IMR-90 (cell line): ENCODE measurements around the gene FOCAD. TPM values are rescaled to one million over a fixed set of nuclear protein-coding genes. Genes with fewer than 3 reads are reported as not detected.

Experiments used
- ATAC-seq: fragments of 200-7000 bp; cut with Tn5 transposase; 2 replicates; pipeline ENCODE4 v1.9.1; 2020; ENCODE audit warnings: low read depth, mild to moderate bottlenecking, moderate library complexity
- BruUV-seq: library from RNA; stranded (reverse); fragments of 400-500 nt; replicated peaks from 2 replicates; lab custom pipeline; 2021; lab: Mats Ljungman, UMichigan
- CTCF ChIA-PET: fragments of 300-600 bp; formaldehyde crosslinking; extraction: SDS; loops from one replicate; lab custom pipeline; 2021; ENCODE audit warnings: antibody characterized with exemption; lab: Yijun Ruan, JAX
- POLR2A ChIA-PET: fragments of 300-600 bp; sonication (Branson Sonifier 250); formaldehyde crosslinking; loops from one replicate; lab custom pipeline; 2022; ENCODE audit warnings: antibody characterized with exemption; ENCODE audit not compliant: unreplicated experiment; lab: Charles Lee
- DNase-seq: peaks from one replicate; pipeline ENCODE4 v3.0.0; 2013
- H2AFZ ChIP-seq: replicated peaks from 2 replicates; pipeline ENCODE3; 2013; ENCODE audit warnings: low read length, mild to moderate bottlenecking; ENCODE audit not compliant: poor library complexity
- H2AK5ac ChIP-seq: 2 replicates; pipeline ENCODE4 v1.6.1; 2013; ENCODE audit warnings: low read depth, low read length, inconsistent platforms
- H2AK9ac ChIP-seq: replicated peaks from 2 replicates; pipeline ENCODE3; 2013; ENCODE audit warnings: mild to moderate bottlenecking, low read depth, low read length, moderate library complexity; ENCODE audit not compliant: poor library complexity
- H2BK120ac ChIP-seq: 2 replicates; pipeline ENCODE4 v1.6.1; 2013; ENCODE audit warnings: low read depth, low read length, inconsistent platforms
- H2BK15ac ChIP-seq: 3 replicates; pipeline ENCODE4 v1.6.1; 2013; ENCODE audit warnings: low read depth, low read length, inconsistent platforms
- H2BK20ac ChIP-seq: 2 replicates; pipeline ENCODE4 v1.6.1; 2013; ENCODE audit warnings: low read depth, mild to moderate bottlenecking, inconsistent platforms, low read length, moderate library complexity
- H2BK5ac ChIP-seq: 2 replicates; pipeline ENCODE4 v1.6.1; 2013; ENCODE audit warnings: mild to moderate bottlenecking, low read depth, low read length, inconsistent platforms; ENCODE audit not compliant: poor library complexity, severe bottlenecking
- H3K14ac ChIP-seq: replicated peaks from 2 replicates; pipeline ENCODE4 v1.6.1; 2013; ENCODE audit warnings: low read depth, low read length, inconsistent platforms
- H3K18ac ChIP-seq: 2 replicates; pipeline ENCODE4 v1.6.1; 2013; ENCODE audit warnings: low read depth, low read length, control low read depth
- H3K23ac ChIP-seq: 2 replicates; pipeline ENCODE4 v1.6.1; 2013; ENCODE audit warnings: low read depth, low read length, inconsistent platforms
- H3K27ac ChIP-seq: 2 replicates; pipeline ENCODE4 v1.5.1; 2013; ENCODE audit warnings: mild to moderate bottlenecking, control low read depth, low read length; ENCODE audit not compliant: insufficient read depth
- H3K27me3 ChIP-seq: 2 replicates; pipeline ENCODE4 v1.6.1; 2013; ENCODE audit warnings: low read length; ENCODE audit not compliant: control insufficient read depth, insufficient read depth
- H3K36me3 ChIP-seq: 2 replicates; pipeline ENCODE4 v1.6.1; 2013; ENCODE audit warnings: low read length, mixed read lengths; ENCODE audit not compliant: control insufficient read depth, insufficient read depth
- H3K4ac ChIP-seq: 2 replicates; pipeline ENCODE4 v1.6.1; 2013; ENCODE audit warnings: low read depth, low read length, inconsistent platforms
- H3K4me1 ChIP-seq: 2 replicates; pipeline ENCODE4 v1.6.1; 2013; ENCODE audit warnings: low read length, mixed read lengths; ENCODE audit not compliant: control insufficient read depth, insufficient read depth
- H3K4me2 ChIP-seq: 2 replicates; pipeline ENCODE4 v1.6.1; 2013; ENCODE audit warnings: low read depth, mild to moderate bottlenecking, control low read depth, low read length, moderate library complexity
- H3K4me3 ChIP-seq: 2 replicates; pipeline ENCODE4 v1.5.1; 2013; ENCODE audit warnings: low read depth, mild to moderate bottlenecking, control low read depth, low read length, moderate library complexity; ENCODE audit not compliant: insufficient read depth
- H3K56ac ChIP-seq: 2 replicates; pipeline ENCODE4 v1.6.1; 2013; ENCODE audit warnings: low read length, inconsistent platforms; ENCODE audit not compliant: insufficient read depth; ENCODE audit errors: extremely low read depth
- H3K79me1 ChIP-seq, 2 experiments: 2 replicates each; pipeline ENCODE4 v1.6.1; 2013; ENCODE audit warnings: low read length in 2 of 2, inconsistent platforms in 1 of 2, low read depth in 1 of 2
- H3K9ac ChIP-seq: 2 replicates; pipeline ENCODE4 v1.6.1; 2013; ENCODE audit warnings: low read depth, low read length, control low read depth
- H3K9me1 ChIP-seq: 2 replicates; pipeline ENCODE4 v1.6.1; 2013; ENCODE audit warnings: low read length, inconsistent platforms; ENCODE audit not compliant: insufficient read depth
- H3K9me3 ChIP-seq: 2 replicates; pipeline ENCODE4 v1.6.1; 2013; ENCODE audit warnings: low read length; ENCODE audit not compliant: control insufficient read depth, insufficient read depth
- H4K20me1 ChIP-seq: 2 replicates; pipeline ENCODE4 v1.6.1; 2013; ENCODE audit warnings: low read length, inconsistent platforms; ENCODE audit not compliant: insufficient read depth
- H4K5ac ChIP-seq: 2 replicates; pipeline ENCODE4 v1.6.1; 2013; ENCODE audit warnings: mild to moderate bottlenecking, low read depth, low read length, control low read depth
- H4K8ac ChIP-seq, 2 experiments: 2 replicates each; pipeline ENCODE4 v1.6.1; 2013; ENCODE audit warnings: low read depth in 2 of 2, low read length in 2 of 2, control low read depth in 1 of 2, inconsistent platforms in 1 of 2
- H4K91ac ChIP-seq: 2 replicates; pipeline ENCODE4 v1.6.1; 2013; ENCODE audit warnings: low read depth, low read length, inconsistent platforms; ENCODE audit not compliant: insufficient read depth
- BHLHE40 ChIP-seq: fragments of 150-350 bp; IDR thresholded peaks from 2 replicates; pipeline ENCODE4 v1.6.1; 2016; ENCODE audit warnings: mild to moderate bottlenecking, low read depth, low read length
- CEBPB ChIP-seq: IDR thresholded peaks from 2 replicates; pipeline ENCODE4 v1.6.1; 2012; ENCODE audit warnings: low read depth, low read length, improper control_type of control experiment
- CTCF ChIP-seq: conservative IDR thresholded peaks from 2 replicates; pipeline ENCODE4 v1.5.1; 2012; ENCODE audit warnings: mild to moderate bottlenecking, low read depth, low read length, improper control_type of control experiment
- FOS ChIP-seq: fragments of 150-350 bp; IDR thresholded peaks from 2 replicates; pipeline ENCODE4 v1.6.1; 2016; ENCODE audit warnings: low read depth, low read length
- MAFK ChIP-seq: IDR thresholded peaks from 2 replicates; pipeline ENCODE4 v1.6.1; 2012; ENCODE audit warnings: low read depth, low read length, improper control_type of control experiment
- MXI1 ChIP-seq: IDR thresholded peaks from 2 replicates; pipeline ENCODE4 v1.6.1; 2012; ENCODE audit warnings: low read depth, mild to moderate bottlenecking, low read length, moderate library complexity, borderline replicate concordance
- NFE2L2 ChIP-seq: fragments of 150-350 bp; IDR thresholded peaks from 2 replicates; pipeline ENCODE4 v1.6.1; 2016; ENCODE audit warnings: low read depth, mild to moderate bottlenecking, low read length
- POLR2A ChIP-seq: IDR thresholded peaks from 2 replicates; pipeline ENCODE4 v1.6.1; 2012; ENCODE audit warnings: mild to moderate bottlenecking, low read depth, low read length
- RCOR1 ChIP-seq: IDR thresholded peaks from 2 replicates; pipeline ENCODE4 v1.6.1; 2012; ENCODE audit warnings: mild to moderate bottlenecking, low read length, improper control_type of control experiment; ENCODE audit not compliant: insufficient replicate concordance
- RFX5 ChIP-seq: IDR thresholded peaks from 2 replicates; pipeline ENCODE4 v1.8.0; 2012; ENCODE audit warnings: low read depth, mild to moderate bottlenecking, low read length, moderate library complexity
- dilution Hi-C: fragments of 300-500 bp; cut with HindIII; formaldehyde crosslinking; loops from one replicate; pipeline ENCODE4 v1.14.3; 2018; ENCODE audit warnings: low sequenced_read_pairs; ENCODE audit not compliant: unreplicated experiment
- in situ Hi-C: fragments of 300-500 bp; cut with MboI; formaldehyde crosslinking; loops from 3 replicates; pipeline ENCODE4 v1.14.3; 2019; ENCODE audit warnings: low sequenced_read_pairs, inconsistent platforms, mixed read lengths
- intact Hi-C: fragments of 100-400 bp; cut with micrococcal nuclease; formaldehyde crosslinking; loops from 2 replicates; pipeline ENCODE4 v1.10.0; 2022
- polyA plus RNA-seq, 3 experiments: library from polyadenylated mRNA; depleted of rRNA; stranded (reverse); fragments of >200 nt; gene quantifications; 2 replicates each; pipeline ENCODE4 v1.2.3, GENCODE V29; 2012; ENCODE audit warnings: low replicate concordance in 1 of 3
- total RNA-seq: library from RNA; depleted of rRNA; stranded (reverse); fragments of >200 nt; gene quantifications from 2 replicates; pipeline ENCODE4 v1.2.3, GENCODE V29; 2012
- TF ChIP-seq, protein P1 (sequence below): fragments of 150-350 bp; IDR thresholded peaks from 2 replicates; pipeline ENCODE4 v1.6.1; 2017; ENCODE audit warnings: mild to moderate bottlenecking, antibody characterized with exemption, low read length, low read depth
- TF ChIP-seq, protein P2 (sequence below): fragments of 150-350 bp; IDR thresholded peaks from 2 replicates; pipeline ENCODE4 v1.6.1; 2016; ENCODE audit warnings: low read depth, mild to moderate bottlenecking, low read length, moderate library complexity, borderline replicate concordance

Gene FOCAD
- total and polyA plus RNA-seq, 2 of the 4 experiments (the other 2 are of a cell fraction): 28.8 to 91.2 TPM

DNA sequence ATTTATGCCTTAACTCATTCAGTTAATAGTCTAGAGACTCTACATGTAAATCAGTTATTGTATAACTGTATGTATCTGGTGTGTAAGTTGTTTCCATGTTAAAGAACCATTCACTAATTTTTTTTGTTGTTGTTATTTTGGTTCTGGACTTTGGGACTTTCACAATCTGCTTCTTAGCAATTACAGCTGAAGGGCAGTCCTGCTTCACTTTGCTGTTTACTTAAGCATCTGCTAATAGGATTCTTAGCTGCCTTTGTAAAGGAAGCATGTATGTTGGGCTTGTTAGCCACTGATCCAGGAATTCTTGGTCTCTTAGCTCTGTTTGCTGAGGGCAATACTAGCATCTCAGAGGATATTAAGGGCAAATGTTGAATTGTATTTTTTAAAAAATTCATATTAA lies 97.0 kb downstream of the FOCAD start:
- no peak overlapping the region for H4K91ac ChIP-seq
- H3K9ac ChIP-seq: no peak overlapping the region
- no peak overlapping the region for H2AFZ ChIP-seq
- H4K20me1 ChIP-seq: no peaks in the 10 kb centered on the region
- no peak overlapping the region for H2AK5ac ChIP-seq
- ATAC-seq: no peak; the same call in 1 of the 2 replicates
- no peak overlapping the region for H3K4ac ChIP-seq
- DNase-seq: peak; percentile 11
- no peak overlapping the region for H2BK15ac ChIP-seq
- in situ Hi-C loops (no loop called here), dilution Hi-C loops (no loop called here), intact Hi-C loops (no loop called here)
- H3K79me1 ChIP-seq: peaks cover 0 to 4% of the 10 kb centered on the region in 2 experiments; a peak in 2 of 4 replicates
- no peak overlapping the region for H3K27ac ChIP-seq
- H3K27me3 ChIP-seq: no peaks in the 10 kb centered on the region
- CTCF ChIA-PET: no interaction called here
- no peak overlapping the region for H2BK120ac ChIP-seq
- H3K56ac ChIP-seq: no peak overlapping the region
- H3K9me3 ChIP-seq: no peaks in the 10 kb centered on the region
- no peak overlapping the region for H3K23ac ChIP-seq
- no peak for TF ChIP-seq BHLHE40
- TF ChIP-seq, protein P1, sequence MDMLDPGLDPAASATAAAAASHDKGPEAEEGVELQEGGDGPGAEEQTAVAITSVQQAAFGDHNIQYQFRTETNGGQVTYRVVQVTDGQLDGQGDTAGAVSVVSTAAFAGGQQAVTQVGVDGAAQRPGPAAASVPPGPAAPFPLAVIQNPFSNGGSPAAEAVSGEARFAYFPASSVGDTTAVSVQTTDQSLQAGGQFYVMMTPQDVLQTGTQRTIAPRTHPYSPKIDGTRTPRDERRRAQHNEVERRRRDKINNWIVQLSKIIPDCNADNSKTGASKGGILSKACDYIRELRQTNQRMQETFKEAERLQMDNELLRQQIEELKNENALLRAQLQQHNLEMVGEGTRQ: no peak
- TF ChIP-seq MXI1: no peak
- TF ChIP-seq, protein P2, sequence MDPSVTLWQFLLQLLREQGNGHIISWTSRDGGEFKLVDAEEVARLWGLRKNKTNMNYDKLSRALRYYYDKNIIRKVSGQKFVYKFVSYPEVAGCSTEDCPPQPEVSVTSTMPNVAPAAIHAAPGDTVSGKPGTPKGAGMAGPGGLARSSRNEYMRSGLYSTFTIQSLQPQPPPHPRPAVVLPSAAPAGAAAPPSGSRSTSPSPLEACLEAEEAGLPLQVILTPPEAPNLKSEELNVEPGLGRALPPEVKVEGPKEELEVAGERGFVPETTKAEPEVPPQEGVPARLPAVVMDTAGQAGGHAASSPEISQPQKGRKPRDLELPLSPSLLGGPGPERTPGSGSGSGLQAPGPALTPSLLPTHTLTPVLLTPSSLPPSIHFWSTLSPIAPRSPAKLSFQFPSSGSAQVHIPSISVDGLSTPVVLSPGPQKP: no peak
- no peak for TF ChIP-seq CTCF
- no peak for TF ChIP-seq CEBPB
- no peak for TF ChIP-seq MAFK
- no peak for TF ChIP-seq POLR2A
- no peak for TF ChIP-seq FOS
- no peak for TF ChIP-seq RFX5
- TF ChIP-seq NFE2L2: no peak
- no peak for TF ChIP-seq RCOR1
- peaks cover 5% of the 10 kb centered on the region for H3K9me1 ChIP-seq
- no peak overlapping the region for H2BK20ac ChIP-seq
- BruUV-seq: no TSS peak
- no peak overlapping the region for H2AK9ac ChIP-seq
- no peak overlapping the region for H2BK5ac ChIP-seq
- H3K4me1 ChIP-seq: no peaks in the 10 kb centered on the region
- H3K4me2 ChIP-seq: no peak overlapping the region
- no peak overlapping the region for H4K5ac ChIP-seq
- no peak overlapping the region for H3K14ac ChIP-seq
- H3K18ac ChIP-seq: no peak overlapping the region
- POLR2A ChIA-PET: interaction anchor here (0.7 kb wide), 1 partner anchor 1688 kb away, joined by 3 read pairs; no protein-coding TSS in a partner anchor
- H3K4me3 ChIP-seq: no peak overlapping the region
- H4K8ac ChIP-seq: no peak overlapping the region
- H3K36me3 ChIP-seq: peaks cover 3% of the 10 kb centered on the region; the same call in 1 of the 2 replicates
